UCSD-AML1 (cell line): ENCODE data around the gene WDR90.
A peak's percentile ranks its signal among the peaks of the same experiment; 100 is the strongest.

Experiments
- DNase-seq: peaks from one replicate; lab custom pipeline; 2025; ENCODE audit not compliant: unreplicated experiment; lab: John Stamatoyannopoulos, UW

Gene WDR90

GRCh38 chr16:674968-675883 is 26.1 kb downstream of the WDR90 start, which contains the start of gene RHBDL1:
Gene RHBDL1 (plus strand): TSS chr16:675671. CDS start chr16:675791, 120 bp downstream.
- no peak for DNase-seq

GRCh38 chr16:675884-676564 is 26.9 kb downstream of the WDR90 start:
- DNase-seq, result no peak

GRCh38 chr16:676565-676902 is 27.4 kb downstream of the WDR90 start:
- DNase-seq, result no peak

- no peak for DNase-seq
Measured at GRCh38 chr16:676913-677312, 27.7 kb downstream of the WDR90 start.

- no peak for DNase-seq
Measured at GRCh38 chr16:677316-678190, 28.4 kb downstream of the WDR90 start.

GRCh38 chr16:678209-678857 is 29.2 kb downstream of the WDR90 start:
- DNase-seq, result no peak

GRCh38 chr16:678858-679813 is 30.0 kb downstream of the WDR90 start:
- peak; percentile 77 for DNase-seq

- peak; percentile 91 for DNase-seq
Measured at GRCh38 chr16:679814-680624, 30.9 kb downstream of the WDR90 start, which contains the start of gene STUB1. Gene STUB1 (plus strand): TSS chr16:680410. CDS start chr16:680526, 116 bp downstream.

- DNase-seq, result no peak
Measured at GRCh38 chr16:680625-680945, 31.4 kb downstream of the WDR90 start.

- DNase-seq, result peak; percentile 50
Measured at GRCh38 chr16:680967-681745, 32.0 kb downstream of the WDR90 start.

- no peak for DNase-seq
Measured at GRCh38 chr16:681746-682427, 32.7 kb downstream of the WDR90 start.

GRCh38 chr16:682493-683395 is 33.6 kb downstream of the WDR90 start:
- no peak for DNase-seq

GRCh38 chr16:683396-684070 is 34.4 kb downstream of the WDR90 start:
- no peak for DNase-seq

GRCh38 chr16:684071-684794 is 35.1 kb downstream of the WDR90 start, which contains the start of gene JMJD8:
Gene JMJD8 (minus strand): TSS chr16:684334. CDS start chr16:684319, 15 bp downstream.
- peak; percentile 93 for DNase-seq
